Erythroblast (primary cell): ENCODE measurements around the gene SCN8A.
A peak's percentile ranks its signal among the peaks of the same experiment; 100 is the strongest.
"Not testable (repeated sequence)": the region's sequence is repeated elsewhere in the genome, so short reads cannot be mapped to it uniquely, and the experiment has no call there.

Experiments used
- DNase-seq, 2 experiments: peaks; one replicate each; lab custom pipeline; 2025; lab: John Stamatoyannopoulos, UW
- GATA1 ChIP-seq: IDR thresholded peaks from 2 replicates; pipeline ENCODE4 v1.6.1; 2011; ENCODE audit warnings: low read depth, mild to moderate bottlenecking, control low read depth, low read length, moderate library complexity
- POLR2A ChIP-seq: IDR thresholded peaks from 2 replicates; pipeline ENCODE4 v1.6.1; 2011; ENCODE audit warnings: mild to moderate bottlenecking, low read length

SCN8A gene

DNA sequence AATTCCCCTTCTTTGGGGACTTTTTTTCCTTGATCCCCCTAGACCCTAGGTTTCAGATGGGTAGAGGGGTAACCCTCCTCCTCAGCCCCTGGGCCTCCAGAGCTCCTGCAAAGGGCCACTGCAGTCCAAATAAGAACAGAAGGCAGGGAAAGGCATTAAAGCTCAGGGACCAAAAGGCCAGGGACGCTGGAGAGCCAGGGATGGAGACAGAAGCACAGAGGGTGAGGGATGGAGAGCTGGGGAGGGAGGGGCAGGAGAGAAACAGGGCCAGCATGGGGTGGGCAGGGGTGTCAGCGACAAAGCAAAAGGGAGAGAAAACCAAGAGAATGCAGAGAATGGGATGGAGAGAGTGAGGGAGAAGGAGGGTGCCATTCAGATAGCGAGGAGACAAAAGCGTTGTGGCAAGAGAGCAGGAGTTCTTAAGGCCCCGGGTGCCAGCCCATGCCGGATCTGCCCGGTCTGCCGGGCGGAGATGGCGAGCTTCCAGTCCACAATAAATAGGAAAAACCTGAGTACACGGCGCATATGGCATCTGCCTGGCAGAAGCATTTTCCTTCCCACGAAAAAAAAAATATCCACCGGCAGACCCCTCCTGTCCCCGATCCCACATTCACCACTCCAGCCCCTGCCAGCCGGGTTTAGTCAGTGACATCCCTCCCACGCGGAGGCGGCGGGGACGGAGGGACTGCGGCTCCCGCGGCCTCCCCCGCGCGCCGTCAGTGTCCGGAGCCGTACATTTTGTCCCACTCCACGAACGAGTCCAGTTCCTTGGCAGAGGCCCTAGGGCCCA lies 228.9 kb downstream of the SCN8A start:
- TF ChIP-seq GATA1 (no peak), POLR2A (no peak)
- DNase-seq, result no peak

DNA sequence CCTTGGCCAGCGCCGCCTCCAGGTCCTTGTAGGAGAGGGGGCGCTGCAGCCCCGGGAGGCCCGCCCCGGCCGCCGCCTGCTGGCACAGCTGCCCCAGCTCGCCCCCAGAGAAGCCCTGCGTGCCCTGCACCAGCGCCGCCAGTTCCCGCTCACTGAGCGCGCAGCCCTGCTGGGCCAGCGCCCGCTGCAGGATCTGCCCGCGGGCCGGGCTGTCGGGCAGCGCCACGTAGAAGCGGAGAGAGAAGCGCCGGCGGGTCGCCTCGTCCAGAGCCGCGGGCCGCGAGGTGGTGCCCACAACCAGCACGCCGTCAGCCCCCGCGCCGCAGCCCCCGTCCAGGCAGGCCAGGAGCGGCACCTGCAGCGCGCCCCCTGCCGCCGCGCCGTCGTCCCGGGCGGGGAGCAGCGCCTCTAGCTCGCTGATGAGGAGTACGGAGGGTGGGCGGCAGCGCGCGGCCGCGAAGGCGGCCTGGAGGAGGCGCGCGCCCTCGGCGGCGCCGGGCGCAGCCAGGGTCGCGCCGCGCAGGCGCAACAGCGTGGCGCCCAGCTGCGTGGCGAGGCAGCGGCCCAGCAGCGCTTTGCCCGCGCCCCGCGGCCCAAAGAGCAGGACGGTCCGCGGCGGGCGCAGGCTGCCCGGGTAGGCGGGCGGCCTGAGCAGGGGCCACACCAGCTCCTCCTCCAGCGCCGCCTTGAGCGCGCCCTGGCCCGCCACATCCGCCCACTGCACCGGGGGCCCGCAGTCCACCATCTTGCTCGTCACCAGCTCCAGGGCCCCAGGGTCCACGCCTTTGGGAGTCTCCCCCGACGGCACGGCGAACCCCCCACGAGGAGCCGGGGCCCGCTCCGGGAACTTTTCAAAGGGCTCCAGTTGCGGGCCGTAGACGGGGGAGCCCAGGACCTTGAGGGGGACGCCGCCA lies 229.8 kb downstream of the SCN8A start:
- DNase-seq, result peak; percentile 10 to 21
- TF ChIP-seq POLR2A (no peak), GATA1 (no peak)

DNA sequence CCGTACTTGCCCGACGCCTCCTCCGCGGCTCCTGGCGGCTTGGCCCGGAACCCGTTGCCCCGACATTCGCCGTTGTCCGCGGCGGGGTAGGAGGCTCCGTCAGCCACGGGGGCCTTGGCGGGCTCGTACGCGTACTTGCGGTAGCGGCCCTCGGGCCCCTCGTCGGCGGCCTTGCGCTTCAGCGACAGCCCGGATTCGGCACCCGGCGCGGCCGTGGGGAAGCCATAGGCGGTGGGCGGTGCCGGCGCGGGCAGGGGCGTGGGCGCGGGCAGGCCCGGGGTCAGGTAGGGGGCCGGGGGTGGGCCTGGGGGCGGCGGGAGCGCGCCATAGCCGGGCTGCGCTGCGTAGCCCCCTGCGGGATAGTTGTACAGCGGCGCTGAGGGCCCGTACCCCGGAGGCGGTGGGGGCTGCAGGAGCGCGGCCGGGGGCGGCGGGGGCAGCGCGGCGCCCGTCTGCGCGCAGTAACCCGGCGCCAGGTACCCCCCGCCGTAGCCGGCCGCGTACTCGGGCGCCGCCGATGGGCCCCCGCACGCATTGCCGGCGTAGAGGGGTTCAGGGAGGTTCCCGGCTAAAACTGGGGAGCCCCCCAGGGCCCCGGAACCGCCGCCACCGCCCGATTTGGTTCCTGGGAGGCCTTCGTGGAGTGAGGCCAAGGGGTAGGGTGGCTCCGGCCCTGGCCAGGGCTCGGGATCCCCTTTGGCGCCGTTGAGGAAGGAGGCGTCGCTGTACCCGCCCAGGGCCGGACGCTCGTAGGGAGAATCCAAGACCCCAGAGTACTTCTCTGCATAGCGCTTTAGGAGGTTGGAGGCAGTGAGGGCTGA lies 230.6 kb downstream of the SCN8A start:
- no peak for TF ChIP-seq POLR2A
- DNase-seq, result no peak

DNA sequence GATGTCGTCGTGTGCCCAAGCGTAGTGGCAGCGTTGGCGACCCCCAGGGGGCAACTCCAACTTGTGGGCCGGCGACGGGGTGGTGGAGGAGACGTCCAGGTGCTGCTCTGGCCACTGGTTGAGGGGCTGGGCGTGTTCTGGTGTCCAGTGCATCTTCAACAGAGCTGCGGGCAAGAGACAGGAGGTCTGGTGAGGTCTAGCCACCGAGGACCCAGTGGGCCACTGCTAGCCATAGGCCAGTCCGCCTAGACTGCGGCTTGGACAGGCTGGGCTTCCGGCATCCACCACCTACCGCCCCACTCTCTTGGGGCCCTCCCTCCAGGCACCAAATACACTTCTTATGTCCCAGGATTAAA lies 231.2 kb downstream of the SCN8A start:
- no peak for DNase-seq
- TF ChIP-seq POLR2A (no peak), GATA1 (no peak)

DNA sequence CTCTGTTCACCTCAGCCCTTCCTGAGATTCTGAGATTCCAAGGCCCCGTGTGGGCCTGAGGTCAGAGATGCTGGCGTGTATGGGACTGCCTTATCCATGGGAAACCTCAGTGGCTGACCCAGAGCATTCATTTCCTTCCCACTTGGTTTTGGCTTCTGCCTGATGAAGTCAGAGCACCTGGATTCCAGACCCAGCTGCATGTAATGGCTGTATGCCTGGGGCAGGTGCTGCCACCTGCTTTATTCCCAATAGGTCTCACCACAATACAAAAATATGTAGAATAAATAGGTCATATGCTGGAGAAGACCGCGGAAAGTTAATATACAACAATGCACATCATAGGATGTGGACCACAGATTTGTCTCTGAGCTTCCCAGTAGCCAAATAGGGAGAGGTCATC lies 231.9 kb downstream of the SCN8A start:
- no peak for DNase-seq
- TF ChIP-seq GATA1, result no peak
- TF ChIP-seq POLR2A, result no peak

DNA sequence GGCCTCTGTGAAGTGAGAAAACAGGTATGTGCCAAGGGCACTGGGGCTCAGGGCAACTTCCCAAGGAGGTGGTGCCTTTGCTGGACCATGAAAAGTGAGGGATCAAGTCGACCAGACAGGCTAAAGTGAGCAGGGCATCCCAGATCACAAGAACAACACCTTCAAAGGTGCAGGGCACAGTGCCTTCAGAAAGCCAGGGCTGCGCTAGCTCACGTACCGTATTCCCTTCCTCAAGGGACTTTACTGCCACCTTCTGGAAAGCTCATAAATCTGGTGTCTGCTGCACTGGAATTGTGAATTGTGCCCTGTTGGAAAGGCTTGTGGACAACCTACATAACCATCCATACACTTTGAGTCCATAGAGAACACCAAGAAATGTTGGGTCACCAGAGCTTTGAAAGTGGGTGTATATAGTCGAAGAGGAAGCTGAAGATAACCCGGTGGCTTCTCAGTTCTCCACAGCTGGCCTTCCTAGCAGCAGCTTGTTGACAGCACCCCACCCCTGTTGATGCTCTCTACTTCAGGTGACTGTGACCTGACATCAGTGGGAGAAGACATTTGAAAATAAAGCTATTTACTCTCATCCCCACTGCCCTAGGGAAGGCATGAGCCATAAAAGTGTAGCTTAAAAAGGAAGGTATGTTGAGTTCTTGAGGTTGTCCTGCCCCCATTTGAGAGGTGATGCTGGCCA lies 233.0 kb downstream of the SCN8A start:
- no peak for TF ChIP-seq POLR2A
- TF ChIP-seq GATA1, result no peak
- peak; percentile 27 to 39 for DNase-seq

DNA sequence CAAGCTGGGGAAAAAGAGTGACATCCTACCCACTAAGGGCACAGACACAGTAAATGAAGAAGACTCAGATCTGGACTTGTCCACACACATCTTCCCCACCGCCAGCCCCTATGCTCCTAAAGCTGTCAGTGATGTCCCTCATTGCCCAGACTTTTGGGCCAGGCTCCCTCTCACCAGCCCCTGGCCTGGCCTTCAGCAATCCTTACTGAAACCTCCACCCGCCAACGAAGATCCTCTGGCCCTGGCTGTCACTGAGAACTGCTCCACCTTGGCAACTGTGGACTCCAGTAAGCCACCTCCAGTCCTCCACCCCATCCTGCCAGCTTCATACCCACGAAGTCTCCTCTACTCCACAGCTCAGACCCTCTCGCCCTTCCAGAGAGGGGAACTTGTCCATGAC lies 234.2 kb downstream of the SCN8A start:
- TF ChIP-seq POLR2A (no peak), GATA1 (no peak)
- DNase-seq, result no peak

DNA sequence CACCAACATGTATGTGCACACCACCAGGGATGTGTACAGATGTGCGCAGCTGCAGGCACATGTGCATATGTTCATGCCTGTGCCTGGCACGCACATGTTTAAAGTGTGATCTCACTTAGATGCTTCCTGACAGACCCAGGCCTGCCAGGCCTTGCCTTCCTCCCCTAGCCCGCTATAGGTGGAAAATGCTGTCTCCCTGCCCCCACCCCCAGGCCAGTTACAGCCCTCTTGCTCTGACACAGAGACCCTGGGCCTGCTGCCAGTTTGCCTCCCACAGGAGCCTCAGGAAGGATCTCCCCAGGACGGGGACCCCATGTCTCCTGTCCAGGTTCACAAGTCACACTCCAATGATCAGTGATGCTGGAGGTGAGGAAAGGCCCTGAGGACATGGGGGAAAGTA lies 235.8 kb downstream of the SCN8A start:
- TF ChIP-seq POLR2A (no peak), GATA1 (no peak)
- no peak for DNase-seq

DNA sequence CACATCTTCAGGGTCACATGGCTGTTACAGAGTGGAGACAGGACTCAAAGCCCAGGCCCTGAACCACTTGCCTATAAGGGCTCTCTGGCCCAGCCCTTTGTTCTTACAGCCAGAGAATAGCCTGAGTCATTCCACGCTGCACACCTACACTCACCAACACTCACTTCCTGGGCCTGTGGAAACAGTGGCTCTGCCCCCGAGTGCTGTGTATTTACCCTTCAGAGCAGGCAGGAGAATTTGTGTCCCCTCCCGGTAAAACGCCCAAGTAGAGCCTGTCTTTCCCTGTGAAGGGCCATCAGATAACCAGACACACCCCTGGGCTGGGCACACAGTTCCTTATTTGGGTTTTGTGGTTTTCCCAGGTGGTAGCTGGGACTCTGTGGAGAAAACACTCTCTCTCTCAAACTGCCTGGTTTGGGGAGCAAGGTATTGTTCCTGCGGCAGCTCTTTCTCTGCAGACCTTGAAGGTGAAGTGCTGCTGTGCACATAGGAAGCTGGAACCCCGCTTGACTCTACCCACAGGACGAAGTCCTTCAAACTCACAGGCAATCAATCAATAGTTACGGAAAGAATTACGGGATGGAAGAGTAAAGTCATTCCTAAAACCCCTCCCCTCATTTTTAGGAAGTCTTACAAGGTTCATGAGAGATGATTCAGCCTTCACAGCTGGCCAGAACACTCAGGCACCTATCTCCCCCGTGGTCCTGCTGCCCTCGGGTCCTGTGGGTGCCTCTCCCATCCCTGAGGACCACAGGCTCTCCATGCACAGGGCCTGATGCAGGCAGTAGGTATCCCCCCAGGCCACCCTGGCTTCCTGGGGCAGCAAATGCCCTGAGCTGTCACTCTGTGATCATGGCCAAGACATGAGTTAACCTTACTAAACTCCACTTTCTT lies 237.1 kb downstream of the SCN8A start:
- TF ChIP-seq POLR2A (no peak), GATA1 (no peak)
- no peak for DNase-seq

DNA sequence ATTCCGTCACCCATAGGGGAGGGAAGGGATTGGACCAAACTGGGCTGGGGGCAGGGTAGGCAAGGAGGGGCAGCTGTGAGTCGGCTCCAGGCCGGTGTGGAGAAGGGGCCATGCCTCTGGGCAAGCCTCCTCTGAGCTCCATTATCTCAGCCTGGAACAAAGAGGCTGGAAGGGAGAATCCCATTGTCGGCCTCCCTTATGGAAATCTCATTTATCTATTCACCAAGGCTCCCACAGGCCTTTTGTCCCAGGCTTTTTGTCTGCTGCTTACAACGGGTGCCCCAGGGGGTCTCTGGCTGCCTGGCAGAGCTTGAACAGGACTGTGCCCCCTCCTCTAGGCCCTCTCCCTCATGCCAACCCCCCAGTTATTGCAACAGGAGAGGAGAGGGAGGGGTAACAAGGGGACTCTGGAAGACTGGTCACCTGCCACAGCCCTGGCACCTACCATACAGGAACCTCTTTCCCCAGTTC lies 238.0 kb downstream of the SCN8A start:
- TF ChIP-seq GATA1 (no peak), POLR2A (no peak)
- no peak for DNase-seq

DNA sequence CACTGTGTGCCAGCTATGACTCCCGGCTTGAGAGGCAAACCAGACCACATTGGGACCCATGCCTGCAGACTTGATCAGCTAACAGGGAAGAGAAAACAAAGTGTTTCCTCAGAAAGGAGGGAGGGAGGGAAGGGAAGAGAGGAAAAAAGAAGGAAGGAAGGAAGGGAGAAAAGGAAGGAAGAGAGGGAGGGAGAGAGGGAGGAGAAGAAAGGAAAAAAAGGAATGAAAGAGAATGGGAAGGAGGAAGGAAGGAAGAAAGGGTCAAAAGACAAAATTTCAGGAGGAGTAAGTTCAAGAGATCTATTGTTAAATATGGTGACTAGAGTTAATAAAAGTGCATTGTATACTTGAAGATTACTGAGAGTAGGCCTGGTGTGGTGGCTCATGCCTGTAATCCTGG lies 238.6 kb downstream of the SCN8A start:
- TF ChIP-seq POLR2A (no peak), GATA1 (no peak)
- DNase-seq, result no peak

DNA sequence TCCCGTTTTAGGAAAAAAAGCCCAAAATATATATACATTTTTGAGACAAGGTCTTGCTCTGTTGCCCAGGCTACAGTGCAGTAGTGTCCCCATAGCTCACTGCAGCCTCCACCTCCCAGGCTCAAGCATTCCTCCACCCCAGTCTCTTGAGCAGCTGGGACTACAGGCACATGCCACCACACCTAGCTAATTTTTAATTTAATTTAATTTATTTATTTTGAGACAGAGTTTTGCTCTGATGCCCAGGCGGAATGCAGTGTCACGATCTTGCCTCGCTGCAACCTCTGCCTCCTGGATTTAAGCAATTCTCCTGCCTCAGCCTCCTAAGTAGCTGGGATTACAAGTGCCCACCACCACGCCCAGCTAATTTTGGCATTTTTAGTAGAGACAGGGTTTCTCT lies 240.8 kb downstream of the SCN8A start:
- not testable (repeated sequence) for DNase-seq
